ENCODE measurements around the gene ZNF800.

- TF ChIP-seq POLR2AphosphoS5 (IDR thresholded peaks at IDR 0.05) (no peak), CTCF (IDR thresholded peaks at IDR 0.05) (no peak), POLR2A (IDR thresholded peaks at IDR 0.05) (no peak)
Measured at GRCh38 chr7:127365164-127365956, 27.1 kb downstream of the ZNF800 start.

All from transverse colon (tissue), 4 donors.